HEK293 (cell line): ENCODE data around the gene CELF4.

Experiments used
- CTCF ChIA-PET: fragments of 350-600 bp; formaldehyde crosslinking; extraction: SDS; loops from one replicate; lab custom pipeline; 2021; ENCODE audit warnings: antibody characterized with exemption; lab: Yijun Ruan, JAX
- POLR2A ChIA-PET: fragments of 300-600 bp; formaldehyde crosslinking; extraction: SDS; loops from one replicate; lab custom pipeline; 2020; ENCODE audit warnings: antibody characterized with exemption, inconsistent platforms; lab: Yijun Ruan, JAX
- H3K27ac ChIP-seq: fragments of 200-500 bp; sonication (Bioruptor generic); 2 replicates; pipeline ENCODE4 v1.5.1; 2014; ENCODE audit warnings: low read depth, low read length, control low read depth, inconsistent platforms; ENCODE audit errors: extremely low read depth
- H3K36me3 ChIP-seq, 2 experiments: fragments of 200-500 bp in 1 of 2; sonication (Bioruptor generic) in 1 of 2; 1 replicate in 1 of 2; 2 replicates in 1 of 2; pipeline ENCODE4 v1.5.1; 2014 to 2017; ENCODE audit warnings: inconsistent platforms in 2 of 2, low read length in 2 of 2; ENCODE audit not compliant: control insufficient read depth in 2 of 2, insufficient read depth in 1 of 2
- H3K4me1 ChIP-seq: fragments of 200-500 bp; sonication (Bioruptor generic); 2 replicates; pipeline ENCODE4 v1.5.1; 2014; ENCODE audit warnings: mild to moderate bottlenecking, low read length, inconsistent platforms; ENCODE audit not compliant: control insufficient read depth, insufficient read depth
- H3K4me3 ChIP-seq: 2 replicates; pipeline ENCODE4 v1.5.1; 2011; ENCODE audit warnings: low read depth, mild to moderate bottlenecking, control low read depth, low read length, moderate library complexity
- H3K9me3 ChIP-seq: fragments of 200-500 bp; sonication (Bioruptor generic); 2 replicates; pipeline ENCODE4 v1.5.1; 2014; ENCODE audit warnings: low read depth, low read length, inconsistent platforms; ENCODE audit not compliant: control insufficient read depth, insufficient read depth
- AEBP2 ChIP-seq: fragments of 450-650 bp; formaldehyde crosslinking; IDR thresholded peaks from 2 replicates; pipeline ENCODE4 v1.5.1; 2016; ENCODE audit warnings: missing biosample characterization, missing genetic modification characterization, borderline replicate concordance
- BCL11A ChIP-seq: fragments of 450-650 bp; formaldehyde crosslinking; IDR thresholded peaks from 2 replicates; pipeline ENCODE4 v1.5.1; 2016; ENCODE audit warnings: low read depth, missing biosample characterization, missing genetic modification characterization
- GLI4 ChIP-seq: fragments of 450-650 bp; formaldehyde crosslinking; IDR thresholded peaks from 2 replicates; pipeline ENCODE4 v1.5.1; 2016; ENCODE audit warnings: missing biosample characterization, missing genetic modification characterization
- KLF7 ChIP-seq: fragments of 450-650 bp; formaldehyde crosslinking; IDR thresholded peaks from 2 replicates; pipeline ENCODE4 v1.5.1; 2016; ENCODE audit warnings: missing biosample characterization, missing genetic modification characterization, borderline replicate concordance
- PBX3 ChIP-seq: sonication (generic); formaldehyde crosslinking; IDR thresholded peaks from 2 replicates; pipeline ENCODE4 v1.8.1; 2022; ENCODE audit warnings: mild to moderate bottlenecking, moderate library complexity, missing genetic modification reagents
- YY1 ChIP-seq: fragments of 450-650 bp; formaldehyde crosslinking; IDR thresholded peaks from 2 replicates; pipeline ENCODE4 v1.5.1; 2018; ENCODE audit warnings: missing biosample characterization, missing genetic modification characterization
- ZBTB7A ChIP-seq: fragments of 450-650 bp; formaldehyde crosslinking; IDR thresholded peaks from 2 replicates; pipeline ENCODE4 v1.5.1; 2016; ENCODE audit warnings: low read depth, missing biosample characterization, missing genetic modification characterization
- ZIC2 ChIP-seq: fragments of 450-650 bp; formaldehyde crosslinking; IDR thresholded peaks from 2 replicates; pipeline ENCODE4 v1.5.1; 2016; ENCODE audit warnings: missing biosample characterization, missing genetic modification characterization
- ZNF10 ChIP-seq: fragments of 450-650 bp; formaldehyde crosslinking; IDR thresholded peaks from 2 replicates; pipeline ENCODE4 v1.5.1; 2017; ENCODE audit warnings: missing biosample characterization, missing genetic modification characterization
- ZNF138 ChIP-seq: fragments of 450-650 bp; formaldehyde crosslinking; IDR thresholded peaks from 2 replicates; pipeline ENCODE4 v1.5.1; 2016; ENCODE audit warnings: missing biosample characterization, missing genetic modification characterization, borderline replicate concordance
- ZNF157 ChIP-seq: fragments of 450-650 bp; formaldehyde crosslinking; IDR thresholded peaks from 2 replicates; pipeline ENCODE4 v1.5.1; 2016; ENCODE audit warnings: missing biosample characterization, missing genetic modification characterization
- ZNF2 ChIP-seq: fragments of 450-650 bp; formaldehyde crosslinking; IDR thresholded peaks from 2 replicates; pipeline ENCODE4 v1.5.1; 2016; ENCODE audit warnings: missing biosample characterization, missing genetic modification characterization
- ZNF23 ChIP-seq: fragments of 450-650 bp; formaldehyde crosslinking; IDR thresholded peaks from 2 replicates; pipeline ENCODE4 v1.5.1; 2016; ENCODE audit warnings: missing biosample characterization, missing genetic modification characterization, borderline replicate concordance
- ZNF248 ChIP-seq: fragments of 450-650 bp; formaldehyde crosslinking; IDR thresholded peaks from 2 replicates; pipeline ENCODE4 v1.5.1; 2017; ENCODE audit warnings: missing biosample characterization, missing genetic modification characterization
- ZNF416 ChIP-seq: fragments of 450-650 bp; formaldehyde crosslinking; IDR thresholded peaks from 2 replicates; pipeline ENCODE4 v1.5.1; 2016; ENCODE audit warnings: missing biosample characterization, missing genetic modification characterization
- ZNF426 ChIP-seq: fragments of 450-650 bp; formaldehyde crosslinking; IDR thresholded peaks from 2 replicates; pipeline ENCODE4 v1.5.1; 2017; ENCODE audit warnings: missing biosample characterization, missing genetic modification characterization, mild to moderate bottlenecking, inconsistent platforms, moderate library complexity
- ZNF510 ChIP-seq: fragments of 450-650 bp; formaldehyde crosslinking; IDR thresholded peaks from 2 replicates; pipeline ENCODE4 v1.5.1; 2018; ENCODE audit warnings: mild to moderate bottlenecking, missing genetic modification characterization, missing biosample characterization; ENCODE audit not compliant: insufficient replicate concordance
- ZNF596 ChIP-seq: fragments of 450-650 bp; IDR thresholded peaks from 2 replicates; pipeline ENCODE4 v1.5.0; 2018; ENCODE audit warnings: missing biosample characterization, mild to moderate bottlenecking, missing genetic modification characterization, moderate library complexity
- ZNF623 ChIP-seq: fragments of 450-650 bp; formaldehyde crosslinking; IDR thresholded peaks from 2 replicates; pipeline ENCODE4 v1.5.1; 2016; ENCODE audit warnings: missing biosample characterization, missing genetic modification characterization
- ZNF658 ChIP-seq: fragments of 450-650 bp; formaldehyde crosslinking; IDR thresholded peaks from 2 replicates; pipeline ENCODE4; 2016; ENCODE audit warnings: missing biosample characterization, missing genetic modification characterization
- ZNF704 ChIP-seq: fragments of 450-650 bp; formaldehyde crosslinking; IDR thresholded peaks from 2 replicates; pipeline ENCODE4 v1.5.1; 2016; ENCODE audit warnings: missing biosample characterization, missing genetic modification characterization
- TF ChIP-seq, protein P1 (sequence below): fragments of 450-650 bp; formaldehyde crosslinking; IDR thresholded peaks from 2 replicates; pipeline ENCODE4 v1.5.1; 2016; ENCODE audit warnings: missing biosample characterization, missing genetic modification characterization
- TF ChIP-seq, protein P2 (sequence below): fragments of 450-650 bp; IDR thresholded peaks from 2 replicates; pipeline ENCODE4 v1.5.1; 2018; ENCODE audit warnings: missing biosample characterization, missing genetic modification characterization

Gene CELF4

DNA sequence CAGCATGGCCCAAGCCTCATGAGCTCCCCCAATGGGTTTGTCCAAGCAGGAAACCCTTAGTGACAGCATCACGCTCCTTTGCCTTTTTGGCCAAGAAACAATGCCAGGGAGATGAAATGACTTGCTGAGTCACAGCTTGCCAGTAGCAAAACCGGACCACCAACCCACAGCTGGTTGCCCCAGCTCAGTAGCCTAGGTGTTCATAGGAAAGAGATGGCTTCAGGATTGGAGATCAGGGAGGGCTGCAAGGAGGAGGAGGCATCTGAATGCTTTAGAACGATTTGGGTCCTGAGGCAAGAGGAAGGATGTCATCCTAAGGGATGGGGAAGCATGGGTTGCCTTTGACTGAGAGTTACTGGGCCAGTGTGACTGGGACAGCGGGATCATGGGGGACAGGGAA, 116.7 kb downstream of the CELF4 start:
- H3K4me3 ChIP-seq: no peak overlapping the region
- H3K36me3 ChIP-seq: no peaks in the 10 kb centered on the region
- POLR2A ChIA-PET: no interaction called here
- CTCF ChIA-PET: interaction anchor here (1.5 kb wide), 1 partner anchor 26 kb away, joined by 3 read pairs; no protein-coding TSS in a partner anchor
- H3K4me1 ChIP-seq: no peaks in the 10 kb centered on the region
- no peak overlapping the region for H3K27ac ChIP-seq
- TF ChIP-seq ZNF426 (tag by site-specific recombination): no peak
- no peak for TF ChIP-seq ZNF658 (tag by site-specific recombination)
- TF ChIP-seq ZNF23 (tag by site-specific recombination): no peak
- no peak for TF ChIP-seq BCL11A (tag by site-specific recombination)
- no peak for TF ChIP-seq ZBTB7A (tag by site-specific recombination)
- TF ChIP-seq ZNF248: no peak
- TF ChIP-seq ZNF510 (tag by site-specific recombination): no peak
- TF ChIP-seq, protein P1, sequence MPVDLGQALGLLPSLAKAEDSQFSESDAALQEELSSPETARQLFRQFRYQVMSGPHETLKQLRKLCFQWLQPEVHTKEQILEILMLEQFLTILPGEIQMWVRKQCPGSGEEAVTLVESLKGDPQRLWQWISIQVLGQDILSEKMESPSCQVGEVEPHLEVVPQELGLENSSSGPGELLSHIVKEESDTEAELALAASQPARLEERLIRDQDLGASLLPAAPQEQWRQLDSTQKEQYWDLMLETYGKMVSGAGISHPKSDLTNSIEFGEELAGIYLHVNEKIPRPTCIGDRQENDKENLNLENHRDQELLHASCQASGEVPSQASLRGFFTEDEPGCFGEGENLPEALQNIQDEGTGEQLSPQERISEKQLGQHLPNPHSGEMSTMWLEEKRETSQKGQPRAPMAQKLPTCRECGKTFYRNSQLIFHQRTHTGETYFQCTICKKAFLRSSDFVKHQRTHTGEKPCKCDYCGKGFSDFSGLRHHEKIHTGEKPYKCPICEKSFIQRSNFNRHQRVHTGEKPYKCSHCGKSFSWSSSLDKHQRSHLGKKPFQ: no peak
- H3K9me3 ChIP-seq: no peaks in the 10 kb centered on the region

- H3K9me3 ChIP-seq: no peaks in the 10 kb centered on the region
- H3K36me3 ChIP-seq: no peaks in the 10 kb centered on the region
- no peak for TF ChIP-seq ZNF416
- TF ChIP-seq ZNF157: no peak
- TF ChIP-seq GLI4: no peak
- no peak for TF ChIP-seq AEBP2 (tag by site-specific recombination)
- TF ChIP-seq ZNF2: no peak
- TF ChIP-seq ZBTB7A (tag by site-specific recombination): no peak
- TF ChIP-seq ZNF10 (tag by site-specific recombination): no peak
- TF ChIP-seq ZIC2: no peak
- TF ChIP-seq YY1: no peak
- TF ChIP-seq ZNF596 (tag by site-specific recombination): no peak
- no peak for TF ChIP-seq ZNF623 (tag by site-specific recombination)
- ChIA-PET POLR2A (no interaction called here), CTCF (interaction anchor here (1.5 kb wide), 1 partner anchor 27 kb away, joined by 3 read pairs; no protein-coding TSS in a partner anchor)
- no peaks in the 10 kb centered on the region for H3K4me1 ChIP-seq
- H3K4me3 ChIP-seq: no peak overlapping the region
- no peak overlapping the region for H3K27ac ChIP-seq
Observed at GRCh38 chr18:37447962-37448888, 117.4 kb downstream of the CELF4 start.

GRCh38 chr18:37445836-37446235, 119.8 kb downstream of the CELF4 start:
- H3K36me3 ChIP-seq: no peaks in the 10 kb centered on the region
- no peak overlapping the region for H3K27ac ChIP-seq
- no peak for TF ChIP-seq KLF7
- no peak for TF ChIP-seq PBX3 (CRISPR knock-in tag)
- no peak for TF ChIP-seq ZNF704 (tag by site-specific recombination)
- no peak for TF ChIP-seq BCL11A (tag by site-specific recombination)
- TF ChIP-seq, protein P2, sequence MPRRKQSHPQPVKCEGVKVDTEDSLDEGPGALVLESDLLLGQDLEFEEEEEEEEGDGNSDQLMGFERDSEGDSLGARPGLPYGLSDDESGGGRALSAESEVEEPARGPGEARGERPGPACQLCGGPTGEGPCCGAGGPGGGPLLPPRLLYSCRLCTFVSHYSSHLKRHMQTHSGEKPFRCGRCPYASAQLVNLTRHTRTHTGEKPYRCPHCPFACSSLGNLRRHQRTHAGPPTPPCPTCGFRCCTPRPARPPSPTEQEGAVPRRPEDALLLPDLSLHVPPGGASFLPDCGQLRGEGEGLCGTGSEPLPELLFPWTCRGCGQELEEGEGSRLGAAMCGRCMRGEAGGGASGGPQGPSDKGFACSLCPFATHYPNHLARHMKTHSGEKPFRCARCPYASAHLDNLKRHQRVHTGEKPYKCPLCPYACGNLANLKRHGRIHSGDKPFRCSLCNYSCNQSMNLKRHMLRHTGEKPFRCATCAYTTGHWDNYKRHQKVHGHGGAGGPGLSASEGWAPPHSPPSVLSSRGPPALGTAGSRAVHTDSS: no peak
- no peak for TF ChIP-seq ZNF138 (tag by site-specific recombination)
- no peak overlapping the region for H3K4me3 ChIP-seq
- no peaks in the 10 kb centered on the region for H3K9me3 ChIP-seq
- ChIA-PET POLR2A (no interaction called here), CTCF (interaction anchor here (1.1 to 1.9 kb wide), 3 partner anchors 39 to 92 kb away, joined by 4 to 8 read pairs (median 4); no protein-coding TSS in a partner anchor)
- no peaks in the 10 kb centered on the region for H3K4me1 ChIP-seq
